Omental fat pad (tissue), 4 donors: ENCODE data around the gene STON1. TPM values are rescaled to one million over a fixed set of nuclear protein-coding genes. Genes with fewer than 3 reads are reported as not detected.
"Not testable (repeated sequence)": the region's sequence is repeated elsewhere in the genome, so short reads cannot be mapped to it uniquely, and the experiment has no call there.

Experiments
- ATAC-seq: fragments of 150-250 bp; one replicate; pipeline ENCODE4 v1.9.1; 2016; ENCODE audit warnings: mild to moderate bottlenecking, moderate library complexity; ENCODE audit not compliant: low FRiP score
- DNase-seq: peaks from one replicate; pipeline ENCODE4 v3.0.0-alpha.2; 2019; ENCODE audit warnings: low spot score
- CTCF ChIP-seq, 3 donors: fragments of 450-650 bp; IDR thresholded peaks; one replicate each; pipeline ENCODE4 v1.5.1; 2016 to 2017; ENCODE audit warnings: antibody characterized with exemption in 3 of 3, mild to moderate bottlenecking in 3 of 3, moderate library complexity in 2 of 3
- total RNA-seq, 4 donors: library from RNA; depleted of rRNA; stranded (reverse); fragments of >200 nt; gene quantifications; one replicate each; pipeline ENCODE4 v1.1.0, GENCODE V29; 2016

Gene STON1
- total RNA-seq, 4 donors from 2014 or later = 44.8 to 124 (median 93.9) TPM

- ATAC-seq (no peak), DNase-seq (no peak)
- TF ChIP-seq CTCF (IDR thresholded peaks at IDR 0.05) = no peak
Measured at GRCh38 chr2:48600204-48600813, 70.4 kb downstream of the STON1 start.

- no peak for DNase-seq
- no peak for TF ChIP-seq CTCF (IDR thresholded peaks at IDR 0.05)
- no peak for ATAC-seq
Measured at GRCh38 chr2:48600917-48601316, 71.0 kb downstream of the STON1 start.

GRCh38 chr2:48601349-48601748 is 71.4 kb downstream of the STON1 start:
- no peak for DNase-seq
- TF ChIP-seq CTCF (IDR thresholded peaks at IDR 0.05) = no peak
- no peak for ATAC-seq

- no peak for ATAC-seq
- no peak for TF ChIP-seq CTCF (IDR thresholded peaks at IDR 0.05)
- DNase-seq = no peak
Measured at GRCh38 chr2:48605482-48606175, 75.7 kb downstream of the STON1 start.

- TF ChIP-seq CTCF (IDR thresholded peaks at IDR 0.05) = no peak
- DNase-seq = no peak
- ATAC-seq = no peak
Measured at GRCh38 chr2:48607307-48608014, 77.5 kb downstream of the STON1 start.

GRCh38 chr2:48613211-48613610 is 83.3 kb downstream of the STON1 start:
- ATAC-seq (no peak), DNase-seq (no peak)
- no peak for TF ChIP-seq CTCF (IDR thresholded peaks at IDR 0.05)

GRCh38 chr2:48614581-48614980 is 84.6 kb downstream of the STON1 start:
- ATAC-seq, DNase-seq: not testable (repeated sequence)
